ENCODE measurements around the gene SLC24A3.

GRCh38 chr20:19493794-19494495 is 281.5 kb downstream of the SLC24A3 start:
- TF ChIP-seq CTCF (IDR thresholded peaks at IDR 0.05) (no peak), EP300 (IDR thresholded peaks at IDR 0.05) (no peak)
